GM19397 (cell line): ENCODE measurements around the gene ABCB4.

Experiments
- ATAC-seq: cut with Tn5 transposase; IDR thresholded peaks from one replicate; pipeline ENCODE4 v1.9.1; 2021; ENCODE audit warnings: mild to moderate bottlenecking, moderate library complexity; ENCODE audit not compliant: unreplicated experiment

The ABCB4 gene

DNA sequence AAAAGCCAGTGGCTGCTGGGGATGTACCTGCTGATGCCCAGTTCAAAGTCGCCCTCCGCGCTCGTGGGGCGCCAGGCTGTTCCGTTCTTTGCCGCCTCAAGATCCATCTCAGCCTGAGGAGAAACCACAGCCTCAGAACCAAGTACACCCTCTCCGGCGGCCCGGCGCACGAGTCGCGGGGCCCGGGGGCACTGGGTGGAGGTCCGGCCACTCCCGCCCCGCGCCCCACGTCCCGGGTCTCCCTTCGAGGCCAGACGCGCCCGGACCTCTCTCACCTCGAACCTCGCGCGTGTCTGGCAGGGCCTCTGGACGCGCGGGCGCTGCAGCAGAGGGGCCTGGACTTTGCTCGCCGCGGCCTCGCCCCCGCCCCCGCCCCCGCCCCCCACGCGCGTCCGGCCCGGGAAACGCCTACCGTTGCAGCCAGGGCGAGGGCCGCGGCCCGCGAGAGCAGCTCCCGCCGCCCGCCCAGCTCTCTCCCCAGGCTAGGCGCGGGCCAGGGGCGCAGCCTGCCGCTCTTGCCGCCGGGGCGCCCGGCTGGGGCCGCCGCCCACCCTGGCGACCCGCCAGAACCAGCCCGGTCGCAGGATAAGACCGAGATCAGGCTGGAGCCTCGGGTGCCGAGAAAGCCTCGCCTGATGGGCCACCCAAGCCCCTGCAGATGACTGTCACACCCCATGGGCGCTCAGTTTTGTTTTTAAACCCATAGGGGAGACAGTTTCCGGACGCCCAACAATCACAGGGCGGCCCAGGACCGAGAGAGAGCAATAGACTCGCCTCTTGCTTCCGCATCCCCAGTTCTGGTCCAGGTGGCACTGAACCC is at the start of gene ABCB4:
Gene ABCB4 (minus strand): TSS at position 322 of the 820 bp plus-strand sequence. CDS start 215 bp downstream, at position 107.
- ATAC-seq = peak; percentile 31

DNA sequence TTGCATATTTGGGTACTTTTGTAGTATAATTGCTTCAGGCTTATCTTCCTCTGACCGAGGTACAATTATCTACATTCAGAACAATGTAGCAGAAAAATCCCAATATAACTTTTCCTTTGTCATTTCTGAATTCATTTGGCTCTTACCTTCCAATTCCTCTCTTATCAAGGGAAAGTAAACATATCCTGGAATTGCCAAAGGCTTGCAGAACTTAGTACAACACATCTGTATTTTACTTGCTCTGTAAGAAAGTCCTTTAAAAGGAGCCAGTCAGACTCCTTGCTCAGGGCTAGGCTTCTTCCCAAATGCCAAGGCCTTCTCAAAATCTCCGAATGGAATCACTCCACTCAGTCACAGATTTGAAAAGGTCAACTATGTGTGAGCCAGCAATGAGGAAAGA is 43.3 kb upstream of the ABCB4 start:
- ATAC-seq = no peak

DNA sequence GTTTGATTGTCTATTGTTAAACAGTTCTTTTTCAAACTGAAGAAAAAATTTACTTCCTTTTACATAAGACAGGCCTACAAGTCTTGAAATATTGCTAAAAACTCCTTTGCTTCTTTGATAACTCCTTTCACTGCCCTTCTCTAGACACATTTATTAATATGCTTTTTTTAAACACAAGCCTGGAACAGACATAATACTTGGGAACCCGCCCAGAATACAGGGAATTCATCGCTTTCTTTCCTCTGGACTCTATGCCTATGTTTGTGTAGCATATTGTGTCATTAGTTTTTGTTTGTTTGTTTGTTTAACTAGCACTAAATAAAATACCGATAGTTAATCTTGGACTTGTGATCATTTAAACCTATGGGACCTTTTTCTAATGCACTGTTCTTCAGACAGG is 42.4 kb upstream of the ABCB4 start:
- no peak for ATAC-seq

DNA sequence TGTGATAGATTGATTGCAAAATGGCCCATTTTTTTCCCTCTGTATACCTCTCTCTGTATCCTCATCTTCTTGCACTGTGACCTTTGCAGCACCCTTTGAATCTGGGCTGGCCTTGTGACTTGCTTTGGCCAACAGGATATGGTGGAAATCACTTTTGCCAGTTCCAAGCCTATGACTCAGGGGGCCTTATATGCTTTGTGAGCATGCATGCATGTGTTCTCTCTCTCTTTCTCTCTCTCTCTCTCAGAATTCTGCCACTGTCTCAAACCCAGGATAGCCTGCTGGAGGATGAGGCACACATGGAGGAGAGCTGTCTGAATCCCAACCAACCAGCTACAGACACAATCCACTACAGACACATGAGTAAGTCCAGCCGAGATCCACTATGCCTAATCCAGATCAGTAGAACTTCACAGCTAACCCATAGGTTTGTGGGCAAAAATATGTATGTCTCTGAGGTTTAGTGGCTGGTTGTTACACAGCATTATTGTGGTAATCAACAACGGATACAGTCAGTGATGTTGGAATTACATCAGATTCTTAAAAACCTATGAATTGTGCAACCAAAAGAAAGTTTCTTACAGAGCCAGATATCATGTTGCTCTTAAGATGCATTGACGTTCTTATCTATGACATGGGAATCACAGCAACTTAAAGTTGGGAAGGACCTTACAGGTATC is 41.8 kb upstream of the ABCB4 start:
- no peak for ATAC-seq

DNA sequence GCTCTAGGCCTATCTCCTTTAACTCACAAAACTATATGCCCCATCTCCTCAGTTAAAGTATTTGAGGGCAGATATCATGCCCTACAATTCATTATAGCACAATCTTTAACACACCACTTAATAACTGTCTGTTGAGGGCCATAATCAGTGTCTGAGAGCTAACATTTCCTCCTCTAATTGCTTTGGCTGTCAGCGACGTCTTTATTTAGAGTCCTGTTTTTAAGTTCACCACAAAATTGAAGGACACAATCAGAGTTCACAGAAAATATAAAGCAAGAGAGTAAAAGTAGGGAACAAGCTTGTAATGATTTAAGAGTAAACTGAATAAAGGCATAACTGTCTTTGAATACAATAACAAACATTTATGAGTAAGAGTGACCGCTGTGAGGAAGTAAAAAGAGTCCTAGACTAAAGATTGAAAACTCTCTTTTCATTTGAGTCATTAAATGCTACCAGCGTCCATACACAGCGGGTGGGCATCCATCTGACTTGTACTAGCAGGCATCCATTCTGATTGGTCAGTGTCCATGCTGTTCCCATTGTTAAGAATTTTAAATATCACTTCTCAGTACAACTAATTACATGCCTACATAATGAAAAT is 38.4 kb upstream of the ABCB4 start:
- no peak for ATAC-seq

DNA sequence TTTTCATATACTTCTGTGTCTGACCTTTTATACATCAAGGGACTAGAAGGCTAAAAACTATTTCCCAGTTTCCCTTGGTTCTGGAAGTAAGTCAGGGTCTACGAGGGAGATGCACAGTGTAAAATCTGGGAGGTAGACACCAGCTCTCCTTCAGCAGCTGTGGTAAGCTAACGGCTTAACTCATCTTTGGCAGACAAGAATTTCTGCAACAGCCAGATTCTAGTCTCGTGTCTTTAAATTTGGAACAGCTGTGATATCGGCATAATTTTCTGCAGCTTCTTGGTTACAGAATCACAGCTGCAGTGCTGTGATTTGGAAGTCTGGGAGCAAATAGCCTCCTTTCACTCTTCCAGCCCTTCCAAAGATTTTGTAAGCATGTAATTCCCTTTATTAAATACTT is 37.4 kb upstream of the ABCB4 start:
- ATAC-seq = no peak

DNA sequence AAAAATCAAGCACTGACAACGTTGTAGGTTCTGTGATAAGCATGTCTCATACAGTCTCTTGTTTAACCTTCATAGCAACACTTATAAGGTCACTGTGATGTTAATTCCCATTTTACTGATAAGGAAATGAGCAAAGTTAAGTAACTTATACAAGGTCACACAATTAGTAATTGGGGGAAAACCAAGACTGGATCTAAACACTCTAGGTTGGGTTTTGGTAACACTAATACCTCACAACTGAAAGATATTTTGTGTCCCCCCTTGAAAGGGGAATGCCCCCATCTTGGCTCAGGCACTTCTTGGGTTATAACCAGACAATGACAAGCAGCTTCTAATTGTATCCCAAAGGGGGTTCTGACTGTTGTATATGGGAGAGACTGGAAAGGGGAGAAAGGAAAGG is 36.0 kb upstream of the ABCB4 start:
- ATAC-seq = no peak

DNA sequence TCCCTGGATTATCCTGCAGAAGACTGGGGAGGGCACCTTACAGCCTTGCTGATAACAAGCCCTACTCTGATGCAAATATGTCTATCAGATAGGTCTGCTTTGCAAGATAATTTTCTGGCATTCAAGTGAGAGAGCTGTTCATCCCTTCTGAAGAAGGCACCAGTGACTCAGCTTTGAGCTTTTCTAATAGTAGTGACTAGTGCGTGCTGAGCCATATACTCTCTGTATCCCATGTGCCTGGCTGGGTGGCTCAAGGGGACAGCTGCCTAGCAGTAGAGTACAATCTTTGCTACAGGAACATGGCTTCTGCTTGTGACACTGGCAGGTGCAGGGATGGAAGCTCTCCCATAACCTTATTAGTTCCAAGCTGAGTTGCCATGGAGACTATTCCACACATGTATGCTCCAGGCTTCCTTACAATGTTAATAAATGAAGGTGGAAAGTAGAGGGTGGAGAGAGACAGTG is 35.0 kb upstream of the ABCB4 start:
- ATAC-seq = no peak

DNA sequence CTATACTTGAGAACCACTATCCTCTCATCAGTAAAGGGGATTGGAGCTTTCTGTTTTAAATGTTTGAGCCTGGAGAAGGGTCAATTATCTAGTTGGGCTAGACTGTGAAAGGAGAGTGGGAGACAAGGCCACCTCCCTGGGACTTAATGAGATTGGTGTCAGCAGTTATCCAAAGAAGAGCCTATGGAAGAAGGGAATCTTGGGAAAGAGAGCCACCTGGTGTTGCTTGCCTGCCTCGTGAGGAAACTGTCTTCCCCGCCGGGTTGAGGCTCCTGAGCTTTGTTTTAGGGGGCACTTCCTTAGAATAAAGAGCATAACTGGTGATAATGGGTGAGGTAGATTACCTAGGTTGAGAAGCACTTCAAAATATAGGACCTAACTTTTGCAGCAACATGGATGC is 32.0 kb upstream of the ABCB4 start:
- ATAC-seq = no peak

DNA sequence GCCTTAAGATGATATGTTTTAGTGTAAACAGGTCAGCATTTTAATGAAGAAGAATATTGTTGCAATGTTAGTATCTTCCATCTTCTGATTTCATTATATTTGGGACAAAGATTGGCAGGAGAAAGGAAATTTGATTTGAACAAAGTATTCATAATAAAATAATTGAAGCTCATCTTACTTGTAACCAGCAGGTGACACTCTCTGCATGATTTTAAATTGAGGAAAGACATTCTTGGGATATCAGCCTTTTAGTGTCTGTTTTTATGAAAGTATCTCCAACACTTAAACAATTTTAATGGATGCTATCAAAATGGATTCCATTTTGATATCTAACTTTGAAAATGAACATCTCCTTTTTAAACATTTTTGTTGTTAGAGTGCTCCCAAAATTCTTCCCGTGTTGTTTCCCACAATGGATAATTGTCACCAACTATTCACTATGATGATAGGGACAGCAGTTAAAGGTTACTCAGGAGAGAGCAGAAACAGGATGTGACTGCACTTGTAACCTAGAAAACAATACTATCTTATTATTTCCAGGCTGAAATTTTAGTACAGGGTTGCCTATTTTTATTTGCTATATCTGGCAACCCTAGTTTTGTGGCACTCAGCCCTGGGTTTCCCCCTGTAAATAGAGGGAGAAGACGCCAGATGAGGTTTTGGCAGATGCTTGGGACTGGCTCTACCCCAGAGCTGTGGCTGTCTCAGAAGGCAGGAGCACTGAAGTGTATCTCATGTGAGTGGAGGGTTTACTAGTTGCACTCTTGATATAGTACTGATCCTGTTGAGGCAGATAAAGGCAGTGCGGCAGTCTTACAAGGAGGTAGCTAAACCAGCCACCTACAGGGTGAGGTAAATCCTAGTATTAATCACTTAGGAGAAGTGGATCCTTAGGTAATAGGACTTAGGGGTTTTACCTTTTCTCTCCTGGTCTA is 31.0 kb upstream of the ABCB4 start:
- ATAC-seq = no peak

DNA sequence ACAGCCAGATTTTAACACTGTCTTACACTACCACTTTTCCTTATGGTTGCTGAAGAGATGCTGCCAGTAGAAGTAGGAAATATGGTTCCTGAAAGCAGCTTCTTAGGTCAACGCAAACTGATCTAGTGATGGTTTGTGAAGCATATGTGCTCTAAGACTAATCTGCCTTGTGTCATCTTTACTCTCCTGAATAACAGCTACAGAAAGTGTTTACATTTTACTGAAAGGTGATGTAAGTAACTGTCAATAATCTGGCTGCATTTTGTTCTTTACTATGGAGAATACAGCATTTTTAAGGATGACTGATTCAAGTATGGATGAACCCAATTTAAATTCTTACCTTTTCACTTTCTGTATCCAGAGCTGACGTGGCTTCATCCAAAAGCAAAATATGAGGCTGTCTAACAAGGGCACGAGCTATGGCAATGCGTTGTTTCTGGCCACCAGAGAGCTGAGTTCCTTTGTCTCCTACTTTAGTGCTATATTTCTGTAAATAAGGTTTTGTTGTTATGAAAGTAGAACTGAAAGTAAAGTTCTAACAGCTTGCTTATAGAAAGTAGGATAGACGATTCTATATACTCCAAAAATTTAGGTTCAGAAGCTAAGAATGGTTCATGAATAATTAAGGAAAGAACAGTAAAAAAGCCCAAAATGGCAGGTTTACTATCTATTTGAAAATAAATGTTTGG is 30.2 kb upstream of the ABCB4 start:
- ATAC-seq = no peak

DNA sequence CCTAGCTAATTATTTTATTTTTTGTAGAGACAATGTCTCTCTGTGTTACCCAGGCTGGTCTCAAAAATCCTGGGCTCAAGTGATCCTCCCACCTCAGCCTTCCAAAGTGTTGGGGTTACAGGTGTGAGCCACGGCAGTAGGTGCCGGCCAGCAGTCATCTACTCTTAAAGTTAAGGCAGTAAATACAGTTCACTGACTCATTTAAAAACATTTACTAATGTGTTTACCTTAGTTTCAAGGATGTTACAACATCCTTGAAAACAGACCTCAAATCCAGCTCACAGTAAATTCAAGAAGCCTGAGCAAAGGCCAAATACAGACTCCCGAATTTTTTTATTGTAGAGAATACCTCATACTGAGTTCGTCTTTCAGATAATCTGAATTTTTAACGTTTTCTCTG is 29.6 kb upstream of the ABCB4 start:
- no peak for ATAC-seq

DNA sequence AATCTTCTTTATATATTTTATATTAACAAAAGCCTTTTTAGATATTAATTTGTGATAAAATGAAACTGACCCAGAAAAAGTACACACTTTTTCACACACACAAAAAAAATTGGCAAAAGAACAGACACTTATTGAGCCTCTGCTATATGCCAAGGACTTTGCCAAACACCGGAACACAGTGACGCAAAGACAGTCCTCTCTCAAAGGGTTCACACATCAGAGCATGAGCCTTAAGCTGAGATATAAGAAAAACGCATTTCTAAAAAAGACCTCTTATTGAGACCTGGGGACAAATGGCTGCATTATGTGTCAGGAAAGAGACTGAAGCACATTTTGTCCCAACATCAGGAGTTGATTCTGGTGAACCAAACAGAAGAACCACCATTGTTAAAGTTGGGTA is 24.0 kb upstream of the ABCB4 start:
- ATAC-seq = no peak

DNA sequence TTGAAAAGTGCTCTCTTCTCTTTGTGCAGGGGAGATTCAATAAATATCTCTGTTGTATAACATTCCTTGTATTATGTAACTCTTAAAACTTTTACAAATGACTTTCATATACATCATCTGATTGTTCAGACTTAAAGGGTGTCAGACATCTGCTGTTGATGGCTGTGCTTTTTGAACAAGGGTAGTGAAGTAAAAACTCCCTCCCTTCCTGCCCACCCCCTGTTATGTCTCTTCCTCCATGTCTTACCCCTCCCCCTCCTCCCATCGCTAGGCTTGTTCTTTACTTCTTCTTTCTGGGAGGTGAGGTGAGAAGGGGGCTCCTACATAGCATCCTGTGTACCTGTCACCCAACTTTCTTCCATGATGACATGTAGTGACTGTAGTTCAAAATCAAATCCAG is 23.4 kb upstream of the ABCB4 start:
- ATAC-seq = no peak

DNA sequence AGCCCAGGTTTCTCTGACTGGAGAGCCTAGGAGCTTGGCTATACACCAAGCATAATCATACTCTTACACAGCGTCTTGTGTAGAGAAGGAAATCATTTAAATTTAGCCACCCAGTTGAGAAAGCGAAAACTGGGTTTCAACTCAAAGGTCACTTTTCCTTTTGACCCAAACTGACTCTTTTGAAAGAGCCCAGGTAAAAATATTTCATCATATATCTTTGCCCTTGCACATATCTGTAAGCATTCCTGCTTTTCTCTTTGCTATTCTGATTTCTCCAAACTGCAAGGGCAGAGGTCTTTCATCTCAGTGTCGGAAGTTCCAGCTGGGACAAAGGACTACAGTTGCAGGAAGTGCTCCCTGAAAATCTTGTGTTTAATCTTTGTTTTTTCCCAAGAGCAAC is 22.0 kb upstream of the ABCB4 start:
- no peak for ATAC-seq

DNA sequence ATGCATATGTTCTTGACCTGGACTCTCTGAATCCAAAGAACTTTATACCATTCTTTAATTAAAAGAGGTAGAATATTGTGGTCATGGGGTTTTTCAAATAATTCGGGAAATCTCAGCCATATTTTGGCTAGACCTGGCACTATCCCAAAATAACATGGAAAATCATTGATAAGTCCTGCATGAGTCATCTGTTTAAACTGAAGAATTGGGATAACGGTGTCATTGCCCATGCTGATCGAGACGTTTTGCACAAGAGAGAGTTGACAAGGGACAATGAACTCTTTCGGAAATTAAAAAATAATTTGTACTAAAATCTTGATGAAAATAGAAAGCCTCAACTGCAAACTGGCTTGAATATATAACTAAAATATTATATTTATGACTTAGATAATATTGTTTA is 19.9 kb upstream of the ABCB4 start:
- ATAC-seq = no peak

DNA sequence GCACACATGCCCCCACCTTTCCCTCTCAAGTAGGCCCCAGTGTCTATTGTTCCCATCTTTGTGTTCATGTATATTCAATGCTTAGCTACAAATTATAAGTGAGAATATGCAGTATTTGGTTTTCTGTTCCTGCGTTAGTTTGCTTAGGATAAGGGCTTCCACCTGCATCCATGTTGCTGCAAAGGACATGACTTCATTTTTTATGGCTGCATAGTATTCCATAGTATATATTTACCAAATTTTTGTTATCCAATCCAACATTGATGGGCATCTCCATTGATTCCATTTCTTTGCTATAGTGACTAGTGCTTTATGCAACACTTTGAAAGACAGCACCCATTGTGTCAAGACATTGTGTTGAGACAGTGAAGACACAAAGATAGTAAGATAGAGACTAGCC is 19.0 kb upstream of the ABCB4 start:
- no peak for ATAC-seq

DNA sequence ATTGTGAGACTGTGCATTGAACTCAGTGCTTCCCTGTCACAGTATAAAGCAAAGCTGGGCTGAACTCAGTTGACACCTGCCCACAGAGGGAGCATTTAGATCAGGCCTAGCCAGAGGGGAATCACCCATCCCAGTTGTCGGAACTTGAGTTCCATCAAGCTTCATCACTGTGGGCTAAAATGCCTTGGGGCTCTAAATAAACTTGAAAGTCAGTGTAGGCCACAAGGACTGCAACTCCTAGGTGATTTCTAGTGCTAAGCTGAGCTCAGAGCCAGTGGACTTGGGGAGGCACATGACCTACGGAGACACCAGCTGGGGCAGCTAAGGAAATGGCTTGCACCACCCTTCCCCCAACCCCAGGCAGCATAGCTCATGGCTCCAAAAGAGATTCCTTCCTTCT is 7.7 kb upstream of the ABCB4 start:
- no peak for ATAC-seq

DNA sequence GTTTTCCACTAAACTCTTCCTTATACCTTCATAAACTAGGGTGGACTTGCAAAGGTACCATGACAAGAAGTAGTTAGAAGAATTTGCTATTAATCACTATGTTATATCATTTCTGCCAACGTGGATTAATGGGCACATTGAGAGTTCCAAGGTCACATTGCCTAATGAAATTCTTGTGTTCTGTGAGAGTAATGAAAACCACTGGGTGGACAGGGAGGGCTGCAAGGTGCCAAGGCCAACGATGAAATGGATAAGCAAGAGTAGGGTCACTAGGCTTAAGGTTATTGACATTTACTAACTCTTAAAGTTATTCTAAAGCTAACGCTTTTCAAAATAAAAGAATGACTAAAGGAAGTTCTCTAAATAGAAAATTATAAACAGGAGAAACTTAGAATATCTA is 6.6 kb upstream of the ABCB4 start:
- no peak for ATAC-seq

DNA sequence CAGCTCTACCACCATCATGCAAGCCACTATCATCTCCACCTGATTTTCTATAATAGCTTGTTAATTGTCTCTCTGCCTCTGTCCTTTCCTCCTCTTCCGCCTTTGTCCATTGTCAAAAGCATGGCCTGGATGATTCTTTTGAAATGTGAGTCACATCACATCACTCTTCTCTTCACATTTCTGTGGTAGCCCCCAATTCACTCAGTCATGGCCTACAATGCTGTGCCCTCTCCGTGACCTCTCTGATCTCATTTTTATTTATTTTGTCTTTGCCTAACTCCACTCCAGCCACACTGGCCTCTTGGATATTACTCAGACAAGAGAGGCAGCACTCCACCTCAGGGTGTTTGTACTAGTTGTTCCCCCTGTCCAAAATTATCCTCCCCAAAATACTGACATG is 4.9 kb upstream of the ABCB4 start:
- ATAC-seq = no peak
